Fibroblast of gingiva (primary cell): ENCODE results near the gene OCSTAMP.

ENCODE experiments used
- DNase-seq: peaks from one replicate; pipeline ENCODE4 v3.0.0-alpha.2; 2011; ENCODE audit warnings: low read depth

Gene OCSTAMP

GRCh38 chr20:46573788-46574584 lies 23.5 kb upstream of the OCSTAMP start:
- DNase-seq = no peak

- no peak for DNase-seq
Measured at GRCh38 chr20:46573234-46573633, 22.8 kb upstream of the OCSTAMP start.

GRCh38 chr20:46572790-46573189 lies 22.3 kb upstream of the OCSTAMP start:
- DNase-seq = no peak

GRCh38 chr20:46572153-46572552 lies 21.7 kb upstream of the OCSTAMP start:
- no peak for DNase-seq

- no peak for DNase-seq
Measured at GRCh38 chr20:46571418-46571817, 21.0 kb upstream of the OCSTAMP start.

GRCh38 chr20:46570956-46571355 lies 20.5 kb upstream of the OCSTAMP start:
- DNase-seq = no peak

GRCh38 chr20:46569961-46570360 lies 19.5 kb upstream of the OCSTAMP start:
- DNase-seq = no peak

- DNase-seq = peak; percentile 66
Measured at GRCh38 chr20:46568570-46569129, 18.2 kb upstream of the OCSTAMP start.

- no peak for DNase-seq
Measured at GRCh38 chr20:46566125-46566524, 15.7 kb upstream of the OCSTAMP start.

GRCh38 chr20:46564241-46564957 lies 13.9 kb upstream of the OCSTAMP start:
- no peak for DNase-seq

GRCh38 chr20:46563860-46564221 lies 13.4 kb upstream of the OCSTAMP start:
- no peak for DNase-seq

- no peak for DNase-seq
Measured at GRCh38 chr20:46563170-46563859, 12.9 kb upstream of the OCSTAMP start.

- DNase-seq = peak; percentile 45
Measured at GRCh38 chr20:46562373-46563169, 12.1 kb upstream of the OCSTAMP start.

- DNase-seq = no peak
Measured at GRCh38 chr20:46562009-46562372, 11.5 kb upstream of the OCSTAMP start.

GRCh38 chr20:46559685-46560440 lies 9.4 kb upstream of the OCSTAMP start:
- DNase-seq = no peak

GRCh38 chr20:46559001-46559400 lies 8.5 kb upstream of the OCSTAMP start:
- no peak for DNase-seq

- peak; percentile 44 for DNase-seq
Measured at GRCh38 chr20:46558511-46558959, 8.1 kb upstream of the OCSTAMP start.

GRCh38 chr20:46557231-46557956 lies 6.9 kb upstream of the OCSTAMP start:
- DNase-seq = peak; percentile 79

- DNase-seq = no peak
Measured at GRCh38 chr20:46555370-46555956, 5.0 kb upstream of the OCSTAMP start.

- DNase-seq = no peak
Measured at GRCh38 chr20:46554828-46555227, 4.4 kb upstream of the OCSTAMP start.
